Neural crest cell (in vitro differentiated cells): Measurements from ENCODE around the gene OR1A2. TPM values are rescaled to one million over a fixed set of nuclear protein-coding genes. Genes with fewer than 3 reads are reported as not detected.
"Not testable (repeated sequence)": the region's sequence is repeated elsewhere in the genome, so short reads cannot be mapped to it uniquely, and the experiment has no call there.

ENCODE experiments used
- DNase-seq: peaks from one replicate; pipeline ENCODE4 v3.0.0; 2021; ENCODE audit warnings: low read depth, mixed read lengths, low spot score
- H3K27ac Mint-ChIP-seq: one replicate; pipeline ENCODE4 v1.8.0; 2021; ENCODE audit warnings: mild to moderate bottlenecking, mixed read lengths; ENCODE audit not compliant: unreplicated experiment
- H3K27me3 Mint-ChIP-seq: 2 replicates; pipeline ENCODE4 v1.8.0; 2021; ENCODE audit warnings: low read depth, mild to moderate bottlenecking, mixed read lengths
- H3K36me3 Mint-ChIP-seq: 2 replicates; pipeline ENCODE4 v1.8.0; 2021; ENCODE audit warnings: low read depth, mild to moderate bottlenecking, mixed read lengths
- H3K4me1 Mint-ChIP-seq: 2 replicates; pipeline ENCODE4 v1.8.0; 2021; ENCODE audit warnings: mixed read lengths
- H3K4me3 Mint-ChIP-seq: one replicate; pipeline ENCODE4 v1.8.0; 2021; ENCODE audit warnings: mild to moderate bottlenecking, mixed read lengths
- H3K9me3 Mint-ChIP-seq: 2 replicates; pipeline ENCODE4 v1.8.0; 2021; ENCODE audit warnings: mixed read lengths
- total RNA-seq: library from RNA; stranded (reverse); gene quantifications from 2 replicates; pipeline ENCODE4 v1.2.1, GENCODE V29; 2021
- TF ChIP-seq, protein P1 (sequence below): fragments of 200-600 bp; sonication (generic); conservative IDR thresholded peaks from 2 replicates; pipeline ENCODE4 v1.5.0; 2021; ENCODE audit warnings: antibody characterized with exemption, mild to moderate bottlenecking

The OR1A2 gene
- total RNA-seq, 1 donor from 2014 or later, result not detected

- DNase-seq, result no peak
- H3K36me3 Mint-ChIP-seq, result no peaks in the 10 kb centered on the region
- H3K27me3 Mint-ChIP-seq, result peaks cover 32% of the 10 kb centered on the region
- H3K9me3 Mint-ChIP-seq, result peaks cover 20% of the 10 kb centered on the region
- H3K4me1 Mint-ChIP-seq, result no peaks in the 10 kb centered on the region
- TF ChIP-seq, protein P1, sequence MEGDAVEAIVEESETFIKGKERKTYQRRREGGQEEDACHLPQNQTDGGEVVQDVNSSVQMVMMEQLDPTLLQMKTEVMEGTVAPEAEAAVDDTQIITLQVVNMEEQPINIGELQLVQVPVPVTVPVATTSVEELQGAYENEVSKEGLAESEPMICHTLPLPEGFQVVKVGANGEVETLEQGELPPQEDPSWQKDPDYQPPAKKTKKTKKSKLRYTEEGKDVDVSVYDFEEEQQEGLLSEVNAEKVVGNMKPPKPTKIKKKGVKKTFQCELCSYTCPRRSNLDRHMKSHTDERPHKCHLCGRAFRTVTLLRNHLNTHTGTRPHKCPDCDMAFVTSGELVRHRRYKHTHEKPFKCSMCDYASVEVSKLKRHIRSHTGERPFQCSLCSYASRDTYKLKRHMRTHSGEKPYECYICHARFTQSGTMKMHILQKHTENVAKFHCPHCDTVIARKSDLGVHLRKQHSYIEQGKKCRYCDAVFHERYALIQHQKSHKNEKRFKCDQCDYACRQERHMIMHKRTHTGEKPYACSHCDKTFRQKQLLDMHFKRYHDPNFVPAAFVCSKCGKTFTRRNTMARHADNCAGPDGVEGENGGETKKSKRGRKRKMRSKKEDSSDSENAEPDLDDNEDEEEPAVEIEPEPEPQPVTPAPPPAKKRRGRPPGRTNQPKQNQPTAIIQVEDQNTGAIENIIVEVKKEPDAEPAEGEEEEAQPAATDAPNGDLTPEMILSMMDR, result no peak
- no peak overlapping the region for H3K4me3 Mint-ChIP-seq
- H3K27ac Mint-ChIP-seq, result no peak overlapping the region
Observed at GRCh38 chr17:3208484-3208883, 11.2 kb downstream of the OR1A2 start.

- H3K36me3 Mint-ChIP-seq, result no peaks in the 10 kb centered on the region
- H3K27me3 Mint-ChIP-seq, result peaks cover 16% of the 10 kb centered on the region
- TF ChIP-seq, protein P1, result no peak
- peaks cover 13% of the 10 kb centered on the region for H3K9me3 Mint-ChIP-seq
- no peak for DNase-seq
- no peaks in the 10 kb centered on the region for H3K4me1 Mint-ChIP-seq
- no peak overlapping the region for H3K27ac Mint-ChIP-seq
- no peak overlapping the region for H3K4me3 Mint-ChIP-seq
Observed at GRCh38 chr17:3213001-3213400, 15.7 kb downstream of the OR1A2 start.

- peaks cover 17% of the 10 kb centered on the region for H3K27me3 Mint-ChIP-seq
- no peak overlapping the region for H3K27ac Mint-ChIP-seq
- no peak for DNase-seq
- peaks cover 14% of the 10 kb centered on the region for H3K9me3 Mint-ChIP-seq
- no peaks in the 10 kb centered on the region for H3K36me3 Mint-ChIP-seq
- H3K4me1 Mint-ChIP-seq, result no peaks in the 10 kb centered on the region
- no peak overlapping the region for H3K4me3 Mint-ChIP-seq
- TF ChIP-seq, protein P1, result no peak
Observed at GRCh38 chr17:3213587-3213986, 16.3 kb downstream of the OR1A2 start.

DNA sequence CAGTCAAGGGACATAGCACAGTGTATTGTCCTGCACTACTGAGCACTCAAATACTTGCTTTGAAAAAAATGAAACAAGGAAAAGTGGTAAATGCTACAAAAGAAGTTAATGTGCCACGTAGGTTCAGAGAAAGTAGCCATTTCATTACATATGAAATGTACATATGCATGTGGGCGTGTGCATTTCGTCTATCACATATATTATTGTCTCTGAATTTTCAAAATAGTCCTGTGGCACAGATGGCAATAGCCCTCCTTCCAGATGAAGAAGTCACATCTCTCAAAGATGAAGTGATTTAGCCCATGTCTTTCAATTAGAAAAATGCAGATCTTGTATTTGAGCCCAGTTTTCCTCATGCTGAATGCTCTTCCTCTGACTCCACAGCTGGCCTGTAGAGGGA lies 22.7 kb downstream of the OR1A2 start:
- not testable (repeated sequence) for H3K9me3 Mint-ChIP-seq, H3K4me1 Mint-ChIP-seq, DNase-seq, H3K4me3 Mint-ChIP-seq, H3K27ac Mint-ChIP-seq, H3K36me3 Mint-ChIP-seq
- peaks cover 14% of the 10 kb centered on the region for H3K27me3 Mint-ChIP-seq

- no peaks in the 10 kb centered on the region for H3K36me3 Mint-ChIP-seq
- no peak overlapping the region for H3K27ac Mint-ChIP-seq
- H3K4me1 Mint-ChIP-seq, result no peaks in the 10 kb centered on the region
- H3K27me3 Mint-ChIP-seq, result peaks cover 24% of the 10 kb centered on the region
- no peak overlapping the region for H3K4me3 Mint-ChIP-seq
- H3K9me3 Mint-ChIP-seq, result peaks cover 6% of the 10 kb centered on the region
- TF ChIP-seq, protein P1, result no peak
- no peak for DNase-seq
Observed at GRCh38 chr17:3221850-3222249, 24.5 kb downstream of the OR1A2 start.

DNA sequence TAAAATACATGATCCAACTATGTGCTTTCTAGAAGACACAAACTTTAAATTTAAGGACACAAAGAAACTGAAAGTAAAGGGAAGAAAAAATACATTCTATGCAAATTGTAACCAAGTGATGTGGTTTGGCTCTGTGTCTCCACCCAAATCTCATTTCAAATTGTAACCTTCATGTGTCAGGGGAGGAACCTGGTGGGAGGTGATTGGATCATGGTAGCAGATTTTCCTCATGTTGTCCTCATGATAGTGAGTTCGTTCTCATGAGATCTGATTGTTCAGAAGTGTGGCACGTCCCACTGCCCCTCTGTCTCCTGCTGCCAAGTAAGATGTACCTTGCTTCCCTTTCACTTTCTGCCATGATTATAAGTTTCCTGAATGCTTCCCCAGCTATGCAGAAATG lies 25.2 kb downstream of the OR1A2 start:
- peaks cover 9% of the 10 kb centered on the region for H3K9me3 Mint-ChIP-seq
- no peak for DNase-seq
- H3K36me3 Mint-ChIP-seq, result no peaks in the 10 kb centered on the region
- no peaks in the 10 kb centered on the region for H3K4me1 Mint-ChIP-seq
- TF ChIP-seq, protein P1, result no peak
- H3K27me3 Mint-ChIP-seq, result peaks cover 28% of the 10 kb centered on the region
- H3K4me3 Mint-ChIP-seq, result no peak overlapping the region
- no peak overlapping the region for H3K27ac Mint-ChIP-seq

GRCh38 chr17:3224721-3225352 lies 27.5 kb downstream of the OR1A2 start:
- DNase-seq, H3K9me3 Mint-ChIP-seq: not testable (repeated sequence)
- H3K27me3 Mint-ChIP-seq, result peaks cover 29% of the 10 kb centered on the region

GRCh38 chr17:3232300-3232699 lies 35.0 kb downstream of the OR1A2 start:
- not testable (repeated sequence) for H3K4me1 Mint-ChIP-seq, DNase-seq, H3K27ac Mint-ChIP-seq, H3K36me3 Mint-ChIP-seq, H3K4me3 Mint-ChIP-seq, H3K9me3 Mint-ChIP-seq
- H3K27me3 Mint-ChIP-seq, result peaks cover 22% of the 10 kb centered on the region

More at GRCh38 chr17:3224721-3225352, 27.5 kb downstream of the OR1A2 start:
- not testable (repeated sequence) for H3K36me3 Mint-ChIP-seq, H3K27ac Mint-ChIP-seq, H3K4me1 Mint-ChIP-seq, H3K4me3 Mint-ChIP-seq

- H3K36me3 Mint-ChIP-seq, H3K27ac Mint-ChIP-seq, H3K9me3 Mint-ChIP-seq, DNase-seq, H3K4me3 Mint-ChIP-seq, H3K27me3 Mint-ChIP-seq, H3K4me1 Mint-ChIP-seq: not testable (repeated sequence)
Observed at GRCh38 chr17:3238685-3239084, 41.4 kb downstream of the OR1A2 start.
